ENCODE data around the gene ZNF23.

ZNF23 gene

GRCh38 chr16:71425746-71426068, 36.3 kb downstream of the ZNF23 start:
- no peak for DNase-seq

- DNase-seq, result no peak
Measured at GRCh38 chr16:71424626-71425025, 37.4 kb downstream of the ZNF23 start.

GRCh38 chr16:71423865-71424264, 38.2 kb downstream of the ZNF23 start:
- DNase-seq, result no peak

GRCh38 chr16:71423016-71423415, 39.0 kb downstream of the ZNF23 start:
- DNase-seq, result no peak

GRCh38 chr16:71421911-71422310, 40.1 kb downstream of the ZNF23 start:
- no peak for DNase-seq

GRCh38 chr16:71414038-71414437, 48.0 kb downstream of the ZNF23 start:
- DNase-seq, result no peak

GRCh38 chr16:71413341-71413740, 48.7 kb downstream of the ZNF23 start:
- DNase-seq, result no peak

- DNase-seq, result no peak
Measured at GRCh38 chr16:71412270-71413160, 49.5 kb downstream of the ZNF23 start.

- DNase-seq, result no peak
Measured at GRCh38 chr16:71410146-71410545, 51.9 kb downstream of the ZNF23 start.

GRCh38 chr16:71409011-71409775, 52.9 kb downstream of the ZNF23 start:
- DNase-seq, result no peak

GRCh38 chr16:71408536-71408935, 53.5 kb downstream of the ZNF23 start:
- no peak for DNase-seq

GRCh38 chr16:71407731-71408130, 54.3 kb downstream of the ZNF23 start:
- no peak for DNase-seq

- DNase-seq, result no peak
Measured at GRCh38 chr16:71406724-71407123, 55.3 kb downstream of the ZNF23 start.

- DNase-seq, result no peak
Measured at GRCh38 chr16:71406316-71406715, 55.7 kb downstream of the ZNF23 start.

GRCh38 chr16:71404364-71404763, 57.7 kb downstream of the ZNF23 start:
- DNase-seq, result no peak

- DNase-seq, result no peak
Measured at GRCh38 chr16:71402674-71403073, 59.4 kb downstream of the ZNF23 start.

GRCh38 chr16:71402007-71402406, 60.0 kb downstream of the ZNF23 start:
- no peak for DNase-seq

GRCh38 chr16:71399801-71400563, 62.1 kb downstream of the ZNF23 start:
- DNase-seq, result no peak
